Measurements from ENCODE around the gene NAGK.

Gene NAGK

DNA sequence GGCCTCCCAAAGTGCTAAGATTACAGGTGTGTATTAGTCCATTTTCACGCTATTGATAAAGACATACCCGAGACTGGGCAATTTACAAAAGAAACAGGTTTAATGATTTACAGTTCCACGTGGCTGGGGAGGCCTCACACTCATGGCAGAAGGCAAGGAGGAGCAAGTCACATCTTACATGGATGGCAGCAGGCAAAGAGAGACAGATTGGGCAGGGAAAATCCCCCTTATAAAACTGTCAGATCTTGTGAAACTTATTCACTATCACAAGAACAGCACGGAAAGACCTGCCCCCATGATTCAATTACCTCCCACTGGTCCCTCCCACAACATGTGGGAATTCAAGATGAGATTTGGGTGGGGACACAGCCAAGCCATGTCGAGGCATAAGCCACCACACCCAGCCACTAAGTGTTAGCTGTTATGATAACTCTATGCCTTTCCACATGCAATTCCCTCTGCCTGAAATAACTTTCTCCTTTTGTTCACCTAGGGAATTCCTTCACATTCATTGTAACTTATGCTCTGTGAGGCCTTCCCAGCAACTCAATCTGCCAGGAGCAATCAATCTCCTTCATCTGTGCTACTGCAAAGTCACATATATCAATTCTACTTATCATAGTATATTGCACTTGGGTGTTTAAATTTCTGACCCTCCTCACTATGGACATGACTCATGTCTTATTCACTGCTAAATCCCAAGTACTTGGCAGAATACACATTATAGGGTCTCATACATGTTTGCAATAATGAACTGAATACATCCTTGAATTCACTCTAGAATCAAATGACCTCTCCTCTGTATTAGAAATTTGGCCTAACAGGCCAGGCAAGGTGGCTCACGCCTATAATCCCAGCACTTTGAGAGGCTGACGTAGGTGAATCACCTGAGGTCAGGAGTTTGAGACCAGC, 54.2 kb downstream of the NAGK start:
- DNase-seq = no peak
- no peak for TF ChIP-seq CTCF (IDR thresholded peaks at IDR 0.05)
- H3K4me3 ChIP-seq = no peak overlapping the region
- peaks cover 0 to 7% (median 4%) of the 10 kb centered on the region in 4 donors for H3K4me1 ChIP-seq
- intact Hi-C loops (cut with DNase I; ENCODE audit: low total_unique reads) = no loop called here
- no peaks in the 10 kb centered on the region for H3K9me3 ChIP-seq
- H3K36me3 ChIP-seq = peaks cover 9 to 59% (median 27%) of the 10 kb centered on the region in 3 donors
- H3K27me3 ChIP-seq = no peaks in the 10 kb centered on the region
- no peak overlapping the region for H3K27ac ChIP-seq

DNA sequence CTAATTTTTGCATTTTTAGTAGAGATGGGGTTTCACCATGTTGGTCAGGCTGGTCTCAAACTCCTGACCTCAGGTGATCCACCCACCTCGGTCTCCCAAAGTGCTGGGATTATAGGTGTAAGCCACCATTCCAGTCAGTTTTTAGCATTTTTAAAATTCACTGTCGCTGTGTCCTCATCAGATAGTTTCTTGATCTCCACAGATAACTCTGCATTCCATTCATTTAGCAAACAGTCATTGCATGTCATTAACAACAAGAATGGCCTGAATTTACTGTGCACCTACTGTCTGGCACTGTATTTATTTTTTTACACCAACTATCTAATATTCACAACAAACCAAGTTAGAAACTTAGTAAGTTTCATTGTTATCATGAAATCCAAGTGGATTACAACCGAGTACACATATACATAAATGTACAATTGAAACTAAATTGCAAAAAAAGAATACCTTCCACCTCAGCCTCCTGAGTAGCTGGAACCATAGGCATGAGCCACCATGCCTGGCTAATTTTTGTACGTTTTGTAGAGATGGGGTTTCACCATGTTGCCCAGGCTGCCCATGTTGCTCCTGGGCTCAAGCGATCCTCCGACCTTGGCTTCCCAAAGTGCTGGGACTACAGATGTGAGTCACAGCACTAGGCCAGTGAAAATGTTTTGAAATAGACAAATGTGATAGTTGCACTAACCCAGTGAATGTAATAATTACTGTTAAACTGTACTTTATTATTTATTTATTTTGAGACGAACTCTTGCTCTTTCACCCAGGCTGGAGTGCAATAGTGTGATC, 57.3 kb downstream of the NAGK start:
- Histone ChIP-seq H3K27ac (no peak overlapping the region), H3K4me1 (peaks cover 0 to 22% (median 16%) of the 10 kb centered on the region in 4 donors), H3K36me3 (peaks cover 0 to 28% (median 11%) of the 10 kb centered on the region in 3 donors), H3K4me3 (no peak overlapping the region), H3K9me3 (no peaks in the 10 kb centered on the region), H3K27me3 (no peaks in the 10 kb centered on the region)
- DNase-seq = no peak
- TF ChIP-seq CTCF (IDR thresholded peaks at IDR 0.05) = no peak
- intact Hi-C loops (cut with DNase I; ENCODE audit: low total_unique reads) = no loop called here

DNA sequence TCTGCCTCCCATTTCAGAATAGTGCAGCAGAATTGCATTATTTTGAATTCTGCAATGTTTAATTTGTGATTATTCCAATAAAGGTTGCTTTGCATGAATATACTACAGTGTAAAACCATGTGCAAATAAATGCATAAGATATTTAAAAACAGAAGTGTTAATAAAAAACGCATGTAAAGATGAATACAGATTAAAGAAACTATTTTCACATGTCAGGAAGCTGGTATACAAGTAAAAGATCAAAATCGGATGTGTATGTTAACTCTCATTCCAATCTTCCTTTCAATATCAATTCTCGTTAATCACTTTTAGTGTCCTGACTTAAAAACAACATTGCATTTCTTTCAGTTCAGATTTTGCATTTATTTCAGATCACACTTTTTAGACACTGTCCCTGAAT, 58.5 kb downstream of the NAGK start:
- intact Hi-C loops (cut with DNase I; ENCODE audit: low total_unique reads) = no loop called here
- no peak overlapping the region for H3K27ac ChIP-seq
- no peaks in the 10 kb centered on the region for H3K27me3 ChIP-seq
- no peak for DNase-seq
- H3K4me1 ChIP-seq = peaks cover 0 to 31% (median 25%) of the 10 kb centered on the region in 4 donors
- H3K36me3 ChIP-seq = peaks cover 0 to 19% (median 8%) of the 10 kb centered on the region in 3 donors
- H3K9me3 ChIP-seq = no peaks in the 10 kb centered on the region
- TF ChIP-seq CTCF (IDR thresholded peaks at IDR 0.05) = no peak
- H3K4me3 ChIP-seq = no peak overlapping the region
